SK-N-SH treated with all-trans-retinoic acid at 6 μM for 48 hours (cell line): ENCODE measurements around the gene FANCM.

Experiments
- ATAC-seq: fragments of 200-7000 bp; cut with Tn5 transposase; 3 replicates; pipeline ENCODE4 v1.9.1; 2020; ENCODE audit warnings: mild to moderate bottlenecking, moderate library complexity
- BACH2 ChIP-seq: fragments of 250-450 bp; sonication (Bioruptor Pico); IDR thresholded peaks from 2 replicates; pipeline ENCODE4 v1.9.0; 2021; ENCODE audit warnings: mild to moderate bottlenecking, borderline replicate concordance
- CSDC2 ChIP-seq: fragments of 250-450 bp; sonication (Bioruptor Pico); IDR thresholded peaks from 2 replicates; pipeline ENCODE4 v1.5.0; 2020; ENCODE audit warnings: mild to moderate bottlenecking, moderate library complexity
- CSRNP3 ChIP-seq: fragments of 250-450 bp; sonication (Bioruptor Pico); IDR thresholded peaks from 2 replicates; pipeline ENCODE4 v1.5.1; 2021; ENCODE audit warnings: mild to moderate bottlenecking, moderate library complexity
- ESRRG ChIP-seq: fragments of 250-450 bp; sonication (Bioruptor Pico); IDR thresholded peaks from 2 replicates; pipeline ENCODE4 v1.6.1; 2021; ENCODE audit warnings: mild to moderate bottlenecking
- GLIS3 ChIP-seq: fragments of 250-450 bp; sonication (Bioruptor Pico); IDR thresholded peaks from 2 replicates; pipeline ENCODE4 v1.5.0; 2020; ENCODE audit warnings: mild to moderate bottlenecking, moderate library complexity
- ISL1 ChIP-seq: fragments of 250-450 bp; sonication (Bioruptor Pico); IDR thresholded peaks from 2 replicates; pipeline ENCODE4 v2.1.2; 2022; ENCODE audit warnings: mild to moderate bottlenecking, moderate library complexity
- OSR1 ChIP-seq: fragments of 250-450 bp; sonication (Bioruptor Pico); IDR thresholded peaks from 2 replicates; pipeline ENCODE4 v1.8.0; 2022; ENCODE audit warnings: moderate library complexity, mild to moderate bottlenecking, inconsistent platforms
- POU6F1 ChIP-seq: fragments of 250-450 bp; sonication (Bioruptor Pico); IDR thresholded peaks from 2 replicates; pipeline ENCODE4 v1.8.0; 2021; ENCODE audit warnings: low read depth, mild to moderate bottlenecking, moderate library complexity, borderline replicate concordance
- RARB ChIP-seq: fragments of 250-450 bp; sonication (Bioruptor Pico); IDR thresholded peaks from 2 replicates; pipeline ENCODE4 v1.8.0; 2021; ENCODE audit warnings: mild to moderate bottlenecking, moderate library complexity
- SNAI2 ChIP-seq: fragments of 250-450 bp; sonication (Bioruptor Pico); IDR thresholded peaks from 2 replicates; pipeline ENCODE4 v1.5.0; 2020; ENCODE audit warnings: mild to moderate bottlenecking, moderate library complexity
- TCF4 ChIP-seq: fragments of 250-450 bp; sonication (Bioruptor Pico); IDR thresholded peaks from 2 replicates; pipeline ENCODE4 v1.8.0; 2021; ENCODE audit warnings: mild to moderate bottlenecking, moderate library complexity, borderline replicate concordance
- TOX ChIP-seq: fragments of 250-450 bp; sonication (Bioruptor Pico); IDR thresholded peaks from 2 replicates; pipeline ENCODE4 v1.8.0; 2021; ENCODE audit warnings: mild to moderate bottlenecking, moderate library complexity, borderline replicate concordance
- TSHZ2 ChIP-seq: fragments of 250-450 bp; sonication (Bioruptor Pico); IDR thresholded peaks from 2 replicates; pipeline ENCODE4 v1.5.0; 2020; ENCODE audit warnings: mild to moderate bottlenecking, moderate library complexity
- ZC3H10 ChIP-seq: fragments of 250-450 bp; sonication (Bioruptor Pico); IDR thresholded peaks from 2 replicates; pipeline ENCODE4 v1.5.1; 2021; ENCODE audit warnings: mild to moderate bottlenecking, moderate library complexity
- ZFP3 ChIP-seq: fragments of 250-450 bp; sonication (Bioruptor Pico); IDR thresholded peaks from 2 replicates; pipeline ENCODE4 v1.5.0; 2020; ENCODE audit warnings: mild to moderate bottlenecking, moderate library complexity
- ZFP30 ChIP-seq: fragments of 450-650 bp; formaldehyde crosslinking; IDR thresholded peaks from 2 replicates; pipeline ENCODE4 v1.5.0; 2022; ENCODE audit warnings: mild to moderate bottlenecking, moderate library complexity
- ZNF565 ChIP-seq: fragments of 450-650 bp; formaldehyde crosslinking; conservative IDR thresholded peaks from 2 replicates; pipeline ENCODE4 v1.5.0; 2020; ENCODE audit warnings: low read depth, mild to moderate bottlenecking, moderate library complexity
- ZNF70 ChIP-seq: fragments of 450-650 bp; formaldehyde crosslinking; IDR thresholded peaks from 2 replicates; pipeline ENCODE4 v1.5.0; 2020; ENCODE audit warnings: mild to moderate bottlenecking, moderate library complexity
- ZNF8 ChIP-seq: fragments of 450-650 bp; formaldehyde crosslinking; IDR thresholded peaks from 2 replicates; pipeline ENCODE4 v1.5.0; 2020; ENCODE audit warnings: mild to moderate bottlenecking, moderate library complexity
- TF ChIP-seq, protein P1 (sequence below): fragments of 250-450 bp; sonication (Bioruptor Pico); IDR thresholded peaks from 2 replicates; pipeline ENCODE4 v1.5.1; 2020; ENCODE audit warnings: low read depth, mild to moderate bottlenecking, moderate library complexity
- TF ChIP-seq, protein P2 (sequence below): fragments of 250-450 bp; sonication (Bioruptor Pico); IDR thresholded peaks from 2 replicates; pipeline ENCODE4 v1.8.0; 2020; ENCODE audit warnings: mild to moderate bottlenecking, moderate library complexity, borderline replicate concordance

The FANCM gene

GRCh38 chr14:45135156-45135555 is 574 bp upstream of the FANCM start:
- ATAC-seq: no peak
- TF ChIP-seq CSDC2 (CRISPR knock-in tag): no peak
- TF ChIP-seq ZNF8 (CRISPR knock-in tag): no peak
- TF ChIP-seq ZNF70 (CRISPR knock-in tag): no peak
- TF ChIP-seq GLIS3: no peak
- no peak for TF ChIP-seq ZFP3 (CRISPR knock-in tag)
- TF ChIP-seq, protein P1, sequence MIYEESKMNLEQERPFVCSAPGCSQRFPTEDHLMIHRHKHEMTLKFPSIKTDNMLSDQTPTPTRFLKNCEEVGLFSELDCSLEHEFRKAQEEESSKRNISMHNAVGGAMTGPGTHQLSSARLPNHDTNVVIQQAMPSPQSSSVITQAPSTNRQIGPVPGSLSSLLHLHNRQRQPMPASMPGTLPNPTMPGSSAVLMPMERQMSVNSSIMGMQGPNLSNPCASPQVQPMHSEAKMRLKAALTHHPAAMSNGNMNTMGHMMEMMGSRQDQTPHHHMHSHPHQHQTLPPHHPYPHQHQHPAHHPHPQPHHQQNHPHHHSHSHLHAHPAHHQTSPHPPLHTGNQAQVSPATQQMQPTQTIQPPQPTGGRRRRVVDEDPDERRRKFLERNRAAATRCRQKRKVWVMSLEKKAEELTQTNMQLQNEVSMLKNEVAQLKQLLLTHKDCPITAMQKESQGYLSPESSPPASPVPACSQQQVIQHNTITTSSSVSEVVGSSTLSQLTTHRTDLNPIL: no peak
- TF ChIP-seq SNAI2 (CRISPR knock-in tag): no peak
- no peak for TF ChIP-seq RARB (CRISPR knock-in tag)
- TF ChIP-seq, protein P2, sequence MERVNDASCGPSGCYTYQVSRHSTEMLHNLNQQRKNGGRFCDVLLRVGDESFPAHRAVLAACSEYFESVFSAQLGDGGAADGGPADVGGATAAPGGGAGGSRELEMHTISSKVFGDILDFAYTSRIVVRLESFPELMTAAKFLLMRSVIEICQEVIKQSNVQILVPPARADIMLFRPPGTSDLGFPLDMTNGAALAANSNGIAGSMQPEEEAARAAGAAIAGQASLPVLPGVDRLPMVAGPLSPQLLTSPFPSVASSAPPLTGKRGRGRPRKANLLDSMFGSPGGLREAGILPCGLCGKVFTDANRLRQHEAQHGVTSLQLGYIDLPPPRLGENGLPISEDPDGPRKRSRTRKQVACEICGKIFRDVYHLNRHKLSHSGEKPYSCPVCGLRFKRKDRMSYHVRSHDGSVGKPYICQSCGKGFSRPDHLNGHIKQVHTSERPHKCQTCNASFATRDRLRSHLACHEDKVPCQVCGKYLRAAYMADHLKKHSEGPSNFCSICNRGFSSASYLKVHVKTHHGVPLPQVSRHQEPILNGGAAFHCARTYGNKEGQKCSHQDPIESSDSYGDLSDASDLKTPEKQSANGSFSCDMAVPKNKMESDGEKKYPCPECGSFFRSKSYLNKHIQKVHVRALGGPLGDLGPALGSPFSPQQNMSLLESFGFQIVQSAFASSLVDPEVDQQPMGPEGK (CRISPR knock-in tag): no peak
- TF ChIP-seq ZNF565 (CRISPR knock-in tag): no peak
- TF ChIP-seq POU6F1 (CRISPR knock-in tag): no peak
- TF ChIP-seq OSR1: no peak
- no peak for TF ChIP-seq ISL1
- no peak for TF ChIP-seq CSRNP3 (CRISPR knock-in tag)
- TF ChIP-seq TSHZ2 (CRISPR knock-in tag): no peak
- TF ChIP-seq ESRRG (CRISPR knock-in tag): no peak
- TF ChIP-seq TOX (CRISPR knock-in tag): no peak
- TF ChIP-seq BACH2 (CRISPR knock-in tag): no peak
- TF ChIP-seq, all 23 proteins: peak for 0

DNA sequence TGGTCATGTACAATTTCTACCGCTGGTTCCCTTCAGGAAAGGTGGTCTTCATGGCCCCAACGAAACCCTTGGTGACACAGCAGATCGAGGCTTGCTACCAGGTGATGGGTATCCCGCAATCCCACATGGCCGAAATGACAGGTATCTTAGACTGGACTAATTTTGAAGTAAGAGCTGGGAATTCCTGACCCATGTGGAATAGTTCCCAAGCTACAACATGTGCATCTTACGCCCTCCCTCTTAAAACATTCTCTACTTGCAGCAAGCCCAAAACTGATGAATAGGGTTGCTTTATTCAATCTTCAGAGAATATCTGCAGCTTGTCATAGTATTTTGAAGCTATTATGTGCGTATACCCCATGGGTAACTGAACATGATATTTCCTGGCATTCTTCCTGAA is 669 bp downstream of the FANCM start:
- no peak for ATAC-seq
- TF ChIP-seq ISL1 (no peak), ZNF565 (CRISPR knock-in tag) (no peak), OSR1 (no peak)
- TF ChIP-seq, protein P1: no peak

GRCh38 chr14:45140661-45141187 is 5.0 kb downstream of the FANCM start:
- no peak for ATAC-seq
- TF ChIP-seq ZC3H10 (CRISPR knock-in tag): no peak
- TF ChIP-seq POU6F1 (CRISPR knock-in tag): no peak
- no peak for TF ChIP-seq OSR1
- TF ChIP-seq ZNF70 (CRISPR knock-in tag): no peak
- TF ChIP-seq ZNF8 (CRISPR knock-in tag): no peak
- no peak for TF ChIP-seq BACH2 (CRISPR knock-in tag)
- no peak for TF ChIP-seq TOX (CRISPR knock-in tag)
- TF ChIP-seq, protein P1: no peak
- TF ChIP-seq ZFP30: no peak
- no peak for TF ChIP-seq TCF4 (CRISPR knock-in tag)
- no peak for TF ChIP-seq CSRNP3 (CRISPR knock-in tag)
- TF ChIP-seq ZFP3 (CRISPR knock-in tag): no peak
- TF ChIP-seq RARB (CRISPR knock-in tag): no peak
- TF ChIP-seq ESRRG (CRISPR knock-in tag): no peak
- TF ChIP-seq ZNF565 (CRISPR knock-in tag): no peak
- no peak for TF ChIP-seq GLIS3
